ENCODE results near the gene ADCY6.

Gene ADCY6

GRCh38 chr12:48789858-48790326 is 1.0 kb upstream of the ADCY6 start:
- Histone ChIP-seq H4K20me1 (ENCODE audit: insufficient read depth, low read length) (no peaks in the 10 kb centered on the region), H3K36me3 (ENCODE audit: insufficient read depth, low read length) (no peaks in the 10 kb centered on the region), H3K4me1 (ENCODE audit: insufficient read depth, low read length) (no peaks in the 10 kb centered on the region), H3K27ac (ENCODE audit: low read length) (no peak overlapping the region), H3K9ac (ENCODE audit: low read depth, low read length) (no peak overlapping the region), H2AFZ (ENCODE audit: low read depth, low read length) (no peak overlapping the region), H3K9me3 (ENCODE audit: insufficient read depth, low read length, severe bottlenecking) (no peaks in the 10 kb centered on the region), H3K4me2 (ENCODE audit: insufficient read depth, low read length) (no peak overlapping the region), H3K4me3 (ENCODE audit: low read depth in 1 of 2, low read length in 2 of 2) (no peak overlapping the region), H3K27me3 (ENCODE audit: insufficient read depth, low read length, poor library complexity) (peaks cover 6% of the 10 kb centered on the region), H3K79me2 (ENCODE audit: insufficient read depth, low read length) (no peaks in the 10 kb centered on the region)
- ATAC-seq (ENCODE audit: insufficient read depth, low read depth), result no peak
- TF ChIP-seq CTCF (IDR thresholded peaks at IDR 0.05; ENCODE audit: borderline replicate concordance, extremely low read depth, low read length, poor library complexity, severe bottlenecking) (no peak), EZH2 (IDR thresholded peaks at IDR 0.05; ENCODE audit: borderline replicate concordance, low read depth, low read length, severe bottlenecking) (no peak)
- no peak for DNase-seq

- no peaks in the 10 kb centered on the region for H3K36me3 ChIP-seq (ENCODE audit: insufficient read depth, low read length)
- H3K79me2 ChIP-seq (ENCODE audit: insufficient read depth, low read length), result no peaks in the 10 kb centered on the region
- peaks cover 6% of the 10 kb centered on the region for H3K27me3 ChIP-seq (ENCODE audit: insufficient read depth, low read length, poor library complexity)
- no peak overlapping the region for H3K9ac ChIP-seq (ENCODE audit: low read depth, low read length)
- H4K20me1 ChIP-seq (ENCODE audit: insufficient read depth, low read length), result no peaks in the 10 kb centered on the region
- H3K27ac ChIP-seq (ENCODE audit: low read length), result no peak overlapping the region
- no peaks in the 10 kb centered on the region for H3K9me3 ChIP-seq (ENCODE audit: insufficient read depth, low read length, severe bottlenecking)
- ATAC-seq (ENCODE audit: insufficient read depth, low read depth), result no peak
- H3K4me2 ChIP-seq (ENCODE audit: insufficient read depth, low read length), result no peak overlapping the region
- no peak for DNase-seq
- no peaks in the 10 kb centered on the region for H3K4me1 ChIP-seq (ENCODE audit: insufficient read depth, low read length)
- no peak overlapping the region for H2AFZ ChIP-seq (ENCODE audit: low read depth, low read length)
- no peak overlapping the region for H3K4me3 ChIP-seq (ENCODE audit: low read depth in 1 of 2, low read length in 2 of 2)
- no peak for TF ChIP-seq EZH2 (IDR thresholded peaks at IDR 0.05; ENCODE audit: borderline replicate concordance, low read depth, low read length, severe bottlenecking)
- no peak for TF ChIP-seq CTCF (IDR thresholded peaks at IDR 0.05; ENCODE audit: borderline replicate concordance, extremely low read depth, low read length, poor library complexity, severe bottlenecking)
Measured at GRCh38 chr12:48788524-48788853, 400 bp downstream of the ADCY6 start.

GRCh38 chr12:48787791-48788523 is 932 bp downstream of the ADCY6 start:
- no peaks in the 10 kb centered on the region for H3K36me3 ChIP-seq (ENCODE audit: insufficient read depth, low read length)
- H3K27ac ChIP-seq (ENCODE audit: low read length), result no peak overlapping the region
- no peak for ATAC-seq (ENCODE audit: insufficient read depth, low read depth)
- TF ChIP-seq EZH2 (IDR thresholded peaks at IDR 0.05; ENCODE audit: borderline replicate concordance, low read depth, low read length, severe bottlenecking) (no peak), CTCF (IDR thresholded peaks at IDR 0.05; ENCODE audit: borderline replicate concordance, extremely low read depth, low read length, poor library complexity, severe bottlenecking) (no peak)
- no peak overlapping the region for H3K9ac ChIP-seq (ENCODE audit: low read depth, low read length)
- no peak overlapping the region for H2AFZ ChIP-seq (ENCODE audit: low read depth, low read length)
- H3K4me2 ChIP-seq (ENCODE audit: insufficient read depth, low read length), result no peak overlapping the region
- peaks cover 6% of the 10 kb centered on the region for H3K27me3 ChIP-seq (ENCODE audit: insufficient read depth, low read length, poor library complexity)
- no peaks in the 10 kb centered on the region for H3K9me3 ChIP-seq (ENCODE audit: insufficient read depth, low read length, severe bottlenecking)
- H3K4me1 ChIP-seq (ENCODE audit: insufficient read depth, low read length), result no peaks in the 10 kb centered on the region
- no peaks in the 10 kb centered on the region for H4K20me1 ChIP-seq (ENCODE audit: insufficient read depth, low read length)
- DNase-seq, result no peak
- H3K79me2 ChIP-seq (ENCODE audit: insufficient read depth, low read length), result no peaks in the 10 kb centered on the region
- H3K4me3 ChIP-seq (ENCODE audit: low read depth in 1 of 2, low read length in 2 of 2), result no peak overlapping the region

All from DND-41 (cell line).